ENCODE data around the gene NMNAT1. TPM values are rescaled to one million over a fixed set of nuclear protein-coding genes. Genes with fewer than 3 reads are reported as not detected.

NMNAT1 gene
- total RNA-seq, 4 donors from 2014 or later, result 7.1 to 39.8 (median 17.9) TPM

GRCh38 chr1:9920606-9921005 is 22.7 kb upstream of the NMNAT1 start:
- no peak for TF ChIP-seq CTCF (IDR thresholded peaks at IDR 0.05)
- no peak for TF ChIP-seq EP300 (IDR thresholded peaks at IDR 0.05; ENCODE audit: low read depth)
- TF ChIP-seq POLR2A (IDR thresholded peaks at IDR 0.05), result no peak
- no peak for TF ChIP-seq POLR2AphosphoS5 (IDR thresholded peaks at IDR 0.05)
- Histone ChIP-seq H3K9me3 (no peaks in the 10 kb centered on the region), H3K36me3 (no peaks in the 10 kb centered on the region), H3K27ac (no peak overlapping the region), H3K27me3 (no peaks in the 10 kb centered on the region), H3K4me1 (no peaks in the 10 kb centered on the region), H3K4me3 (no peak overlapping the region)
- 92% methylated on average over 5 of the region's 5 CpGs; no CpG with 5 or more reads in 1 of the 2 donors for WGBS, 2 donors (ENCODE audit: low coverage in 1 of 2)
- in situ Hi-C loops (cut with MboI; ENCODE audit: low pct_ligation_motif_present in 1 of 4, low pct_unique_long_range_greater_than_20kb in 1 of 4, low sequenced_read_pairs in 3 of 4), result no loop called here
- DNase-seq, result no peak
- intact Hi-C loops (cut with DNase I; ENCODE audit: low total_unique reads), result no loop called here

GRCh38 chr1:9922342-9922741 is 20.9 kb upstream of the NMNAT1 start:
- no peak overlapping the region for H3K4me3 ChIP-seq
- no peaks in the 10 kb centered on the region for H3K9me3 ChIP-seq
- WGBS, 2 donors (ENCODE audit: low coverage in 1 of 2), result 83% methylated on average over 5 of the region's 5 CpGs; no CpG with 5 or more reads in 1 of the 2 donors
- no peak for TF ChIP-seq CTCF (IDR thresholded peaks at IDR 0.05)
- TF ChIP-seq EP300 (IDR thresholded peaks at IDR 0.05; ENCODE audit: low read depth), result no peak
- no peak for TF ChIP-seq POLR2AphosphoS5 (IDR thresholded peaks at IDR 0.05)
- no peak for TF ChIP-seq POLR2A (IDR thresholded peaks at IDR 0.05)
- H3K27ac ChIP-seq, result no peak overlapping the region
- in situ Hi-C loops (cut with MboI; ENCODE audit: low pct_ligation_motif_present in 1 of 4, low pct_unique_long_range_greater_than_20kb in 1 of 4, low sequenced_read_pairs in 3 of 4) (no loop called here), intact Hi-C loops (cut with DNase I; ENCODE audit: low total_unique reads) (no loop called here)
- H3K4me1 ChIP-seq, result no peaks in the 10 kb centered on the region
- no peak for DNase-seq
- no peaks in the 10 kb centered on the region for H3K36me3 ChIP-seq
- no peaks in the 10 kb centered on the region for H3K27me3 ChIP-seq

- Histone ChIP-seq H3K27ac (no peak overlapping the region), H3K27me3 (no peaks in the 10 kb centered on the region), H3K36me3 (peaks cover 0 to 35% (median 9%) of the 10 kb centered on the region in 4 donors), H3K9me3 (no peaks in the 10 kb centered on the region), H3K4me1 (no peaks in the 10 kb centered on the region), H3K4me3 (no peak overlapping the region)
- WGBS, 2 donors (ENCODE audit: low coverage in 1 of 2), result 76 to 86% methylated on average over 2 to 5 of the region's 5 CpGs
- intact Hi-C loops (cut with DNase I; ENCODE audit: low total_unique reads), result no loop called here
- in situ Hi-C loops (cut with MboI; ENCODE audit: low pct_ligation_motif_present in 1 of 4, low pct_unique_long_range_greater_than_20kb in 1 of 4, low sequenced_read_pairs in 3 of 4), result no loop called here
- TF ChIP-seq POLR2A (IDR thresholded peaks at IDR 0.05), result no peak
- no peak for TF ChIP-seq EP300 (IDR thresholded peaks at IDR 0.05; ENCODE audit: low read depth)
- TF ChIP-seq POLR2AphosphoS5 (IDR thresholded peaks at IDR 0.05), result no peak
- no peak for TF ChIP-seq CTCF (IDR thresholded peaks at IDR 0.05)
- DNase-seq, result no peak
Measured at GRCh38 chr1:9927259-9927658, 16.0 kb upstream of the NMNAT1 start.

- H3K9me3 ChIP-seq, result no peaks in the 10 kb centered on the region
- peaks cover 0 to 35% (median 9%) of the 10 kb centered on the region in 4 donors for H3K36me3 ChIP-seq
- intact Hi-C loops (cut with DNase I; ENCODE audit: low total_unique reads), result no loop called here
- no peak overlapping the region for H3K27ac ChIP-seq
- in situ Hi-C loops (cut with MboI; ENCODE audit: low pct_ligation_motif_present in 1 of 4, low pct_unique_long_range_greater_than_20kb in 1 of 4, low sequenced_read_pairs in 3 of 4), result no loop called here
- no peak overlapping the region for H3K4me3 ChIP-seq
- DNase-seq, result no peak
- H3K27me3 ChIP-seq, result no peaks in the 10 kb centered on the region
- 77 to 87% methylated on average over 15 of the region's 15 CpGs for WGBS, 2 donors (ENCODE audit: low coverage in 1 of 2)
- no peak for TF ChIP-seq EP300 (IDR thresholded peaks at IDR 0.05; ENCODE audit: low read depth)
- no peak for TF ChIP-seq CTCF (IDR thresholded peaks at IDR 0.05)
- no peak for TF ChIP-seq POLR2AphosphoS5 (IDR thresholded peaks at IDR 0.05)
- TF ChIP-seq POLR2A (IDR thresholded peaks at IDR 0.05), result no peak
- H3K4me1 ChIP-seq, result peaks cover 0 to 8% (median 0%) of the 10 kb centered on the region in 4 donors
Measured at GRCh38 chr1:9929431-9930385, 13.6 kb upstream of the NMNAT1 start.

All from transverse colon (tissue), 4 donors.